A549 (cell line): ENCODE measurements around the gene RNF144A. TPM values are rescaled to one million over a fixed set of nuclear protein-coding genes. Genes with fewer than 3 reads are reported as not detected.
"Not testable (repeated sequence)": the region's sequence is repeated elsewhere in the genome, so short reads cannot be mapped to it uniquely, and the experiment has no call there.

Source experiments
- ATAC-seq, 2 experiments: fragments of 200-7000 bp in 1 of 2; fragments of >200 bp in 1 of 2; cut with Nextera tagmentation in 1 of 2; cut with Tn5 transposase in 1 of 2; 3 replicates each; pipeline versions ENCODE4 v1.8.0 to v1.9.1; 2018 to 2020; ENCODE audit warnings: mild to moderate bottlenecking in 1 of 2, moderate library complexity in 1 of 2
- CTCF ChIA-PET: fragments of 300-600 bp; sonication (Branson Sonifier 250); formaldehyde crosslinking; extraction: SDS; loops from one replicate; lab custom pipeline; 2021; ENCODE audit warnings: antibody characterized with exemption, inconsistent platforms; lab: Yijun Ruan, JAX
- POLR2A ChIA-PET: fragments of 350-600 bp; formaldehyde crosslinking; extraction: SDS; loops from one replicate; lab custom pipeline; 2021; ENCODE audit warnings: antibody characterized with exemption, inconsistent platforms; lab: Yijun Ruan, JAX
- DNase-seq, 2 experiments: peaks; one replicate each; pipeline versions ENCODE4 v3.0.0 to v3.0.0-alpha.2; 2011 to 2016; ENCODE audit warnings: low read depth in 1 of 2, low spot score in 1 of 2
- FAIRE-seq: peaks from 2 replicates; lab custom pipeline; 2011; peaks lifted over from hg19 to GRCh38; lab: Jason Lieb, UNC
- H3K27ac ChIP-seq, 2 experiments: fragments of >200 bp; sonication (Bioruptor Twin); formaldehyde crosslinking; 3 replicates each; pipeline ENCODE4 v1.5.1; 2016 to 2017
- H3K4me1 ChIP-seq: fragments of >200 bp; sonication (Bioruptor Twin); formaldehyde crosslinking; 3 replicates; pipeline ENCODE4 v1.6.1; 2016
- H3K4me2 ChIP-seq: fragments of >200 bp; sonication (Bioruptor Twin); formaldehyde crosslinking; 3 replicates; pipeline ENCODE4 v1.6.1; 2016
- H3K4me3 ChIP-seq: fragments of >200 bp; sonication (Bioruptor Twin); formaldehyde crosslinking; 3 replicates; pipeline ENCODE4 v1.5.1; 2016
- H3K9me3 ChIP-seq: fragments of >200 bp; sonication (Bioruptor Twin); formaldehyde crosslinking; 3 replicates; pipeline ENCODE4 v1.6.1; 2016
- BHLHE40 ChIP-seq: IDR thresholded peaks from 2 replicates; pipeline ENCODE4 v1.6.1; 2012; ENCODE audit warnings: low read depth, low read length, inconsistent platforms
- CBX8 ChIP-seq: fragments of 200-600 bp; sonication (generic); IDR thresholded peaks from 2 replicates; pipeline ENCODE4 v1.6.1; 2016
- CEBPB ChIP-seq, 2 experiments: fragments of >200 bp in 1 of 2; sonication (Bioruptor Twin) in 1 of 2; formaldehyde crosslinking in 1 of 2; IDR thresholded peaks; 2 replicates each; pipeline ENCODE4 v1.6.1; 2012 to 2016
- FOXS1 ChIP-seq: fragments of 250-450 bp; sonication (Bioruptor Pico); IDR thresholded peaks from 2 replicates; pipeline ENCODE4 v1.5.0; 2020; ENCODE audit warnings: mild to moderate bottlenecking, moderate library complexity
- HDAC2 ChIP-seq: fragments of 200-600 bp; sonication (generic); IDR thresholded peaks from 2 replicates; pipeline ENCODE4 v1.6.1; 2016
- HOXA7 ChIP-seq: fragments of 250-450 bp; sonication (Bioruptor Pico); IDR thresholded peaks from 2 replicates; pipeline ENCODE4 v1.5.0; 2020; ENCODE audit warnings: mild to moderate bottlenecking, moderate library complexity
- JUNB ChIP-seq: fragments of >200 bp; sonication (Bioruptor Twin); formaldehyde crosslinking; IDR thresholded peaks from 2 replicates; pipeline ENCODE4 v1.6.1; 2016
- KDM1A ChIP-seq: fragments of 200-600 bp; sonication (generic); IDR thresholded peaks from 2 replicates; pipeline ENCODE4 v1.6.1; 2016; ENCODE audit warnings: low read depth, mild to moderate bottlenecking
- NFE2L2 ChIP-seq: fragments of 150-350 bp; conservative IDR thresholded peaks from 2 replicates; pipeline ENCODE4 v1.6.1; 2014; ENCODE audit warnings: low read length
- NPAS2 ChIP-seq: fragments of 250-450 bp; sonication (Bioruptor Pico); IDR thresholded peaks from 2 replicates; pipeline ENCODE4 v1.8.0; 2022; ENCODE audit warnings: mild to moderate bottlenecking, moderate library complexity, borderline replicate concordance
- RAD21 ChIP-seq, 2 experiments: fragments of >200 bp in 1 of 2; sonication (Bioruptor Twin) in 1 of 2; formaldehyde crosslinking in 1 of 2; IDR thresholded peaks in 1 of 2; conservative IDR thresholded peaks in 1 of 2; 2 replicates in 1 of 2; 3 replicates in 1 of 2; pipeline ENCODE4 v1.6.1; 2012 to 2018; ENCODE audit warnings: inconsistent platforms in 1 of 2
- RNF2 ChIP-seq: fragments of 200-600 bp; sonication (generic); IDR thresholded peaks from 2 replicates; pipeline ENCODE4 v1.6.1; 2016; ENCODE audit warnings: low read depth, mild to moderate bottlenecking, antibody characterized with exemption, moderate library complexity, borderline replicate concordance
- SREBF2 ChIP-seq: fragments of 450-650 bp; IDR thresholded peaks from 2 replicates; pipeline ENCODE4 v1.6.1; 2014; ENCODE audit warnings: mild to moderate bottlenecking, moderate library complexity
- TFCP2L1 ChIP-seq: fragments of 250-450 bp; sonication (Bioruptor Pico); IDR thresholded peaks from 2 replicates; pipeline ENCODE4 v1.5.0; 2021; ENCODE audit warnings: mild to moderate bottlenecking
- ZNF302 ChIP-seq: fragments of 250-450 bp; sonication (Bioruptor Pico); IDR thresholded peaks from 2 replicates; pipeline ENCODE4 v1.9.0; 2021; ENCODE audit warnings: inconsistent platforms, mild to moderate bottlenecking, moderate library complexity
- WGBS: methylation state at CpG from one replicate; pipeline ENCODE4 v1.1.6; 2017; ENCODE audit errors: missing lambda C conversion rate; 5-methylcytosine and 5-hydroxymethylcytosine counted together
- polyA plus RNA-seq, 4 experiments: library from polyadenylated mRNA; depleted of rRNA in 3 of 4; stranded (reverse); fragments of >200 nt; fragmentation: RNase III in 1 of 4; extraction: RNeasy Plus Mini Kit Qiagen cat#74134 plus additional on column Dnase treatment in 1 of 4; gene quantifications; 2 replicates in 3 of 4; 3 replicates in 1 of 4; pipeline ENCODE4 v1.2.3, GENCODE V29; 2011 to 2017
- TF ChIP-seq, protein P1 (sequence below): fragments of 200-600 bp; sonication (generic); IDR thresholded peaks from 2 replicates; pipeline ENCODE4 v1.6.1; 2016; ENCODE audit warnings: antibody characterized with exemption, mild to moderate bottlenecking, moderate library complexity
- TF ChIP-seq, protein P2 (sequence below): fragments of >200 bp; sonication (Bioruptor Twin); formaldehyde crosslinking; IDR thresholded peaks from 3 replicates; pipeline ENCODE4 v1.6.1; 2016
- TF ChIP-seq, protein P3 (sequence below): fragments of 250-450 bp; sonication (Bioruptor Pico); IDR thresholded peaks from 2 replicates; pipeline ENCODE4 v1.5.0; 2021; ENCODE audit warnings: mild to moderate bottlenecking, moderate library complexity, borderline replicate concordance
- TF ChIP-seq, protein P4 (sequence below): IDR thresholded peaks from 2 replicates; pipeline ENCODE4 v1.6.1; 2012

RNF144A gene
- polyA plus RNA-seq, 2 of the 4 experiments (the other 2 are of a cell fraction), result 4.4 to 9.6 TPM

DNA sequence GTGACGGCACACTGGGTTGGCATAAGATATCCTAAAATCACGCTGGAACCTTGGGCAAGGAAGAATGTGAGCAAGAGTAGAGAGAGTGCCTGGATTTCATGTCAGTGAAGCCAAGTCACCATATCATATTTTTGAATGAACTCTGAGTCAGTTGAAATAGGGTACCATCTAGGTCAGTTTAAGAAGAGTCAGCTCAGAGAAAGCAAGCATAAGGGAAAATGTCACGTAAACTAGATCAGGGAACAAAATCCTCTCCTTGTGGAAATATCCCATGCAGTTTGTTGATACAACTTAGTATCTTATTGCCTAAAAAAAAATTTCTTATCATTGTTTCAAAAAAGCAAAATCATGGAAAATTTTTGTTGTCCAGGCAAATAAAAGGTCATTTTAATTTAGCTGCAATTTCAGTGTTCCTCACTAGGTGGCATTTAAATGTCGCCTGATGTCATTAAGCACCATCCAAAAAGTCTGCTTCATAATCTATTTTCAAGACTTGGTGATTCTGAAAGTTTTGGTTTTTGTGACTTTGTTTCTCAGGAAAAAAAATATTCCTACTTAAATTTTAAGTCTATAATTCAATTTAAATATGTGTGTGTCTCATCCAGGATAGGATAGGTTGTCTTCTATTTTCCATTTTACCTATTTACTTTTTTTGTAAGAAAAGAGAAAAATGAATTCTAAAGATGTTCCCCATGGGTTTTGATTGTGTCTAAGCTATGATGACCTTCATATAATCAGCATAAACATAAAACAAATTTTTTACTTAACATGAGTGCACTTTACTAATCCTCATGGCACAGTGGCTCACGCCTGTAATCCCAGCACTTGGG, 20.1 kb upstream of the RNF144A start (continued):
- no peak for TF ChIP-seq TFCP2L1 (CRISPR knock-in tag)

DNA sequence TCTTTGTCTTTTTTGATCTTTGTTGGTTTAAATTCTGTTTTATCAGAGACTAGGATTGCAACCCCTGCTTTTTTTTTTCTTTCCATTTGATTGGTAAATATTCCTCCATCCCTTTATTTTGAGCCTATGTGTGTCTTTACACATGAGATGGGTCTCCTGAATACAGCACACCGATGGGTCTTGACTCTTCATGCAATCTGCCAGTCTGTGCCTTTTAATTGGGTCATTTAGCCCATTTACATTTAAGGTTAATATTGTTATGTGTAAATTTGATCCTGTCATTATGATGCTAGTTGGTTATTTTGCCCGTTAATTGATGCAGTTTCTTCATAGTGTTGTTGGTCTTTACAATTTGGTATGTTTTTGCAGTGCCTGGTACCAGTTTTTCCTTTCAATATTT, 14.6 kb upstream of the RNF144A start:
- FAIRE-seq, H3K27ac ChIP-seq, DNase-seq, H3K4me3 ChIP-seq, POLR2A ChIA-PET, H3K4me1 ChIP-seq, H3K9me3 ChIP-seq, ATAC-seq, H3K4me2 ChIP-seq: not testable (repeated sequence)
- WGBS, result 20% methylated on average over 2 of the region's 2 CpGs
- CTCF ChIA-PET, result interaction anchor here (0.7 to 0.9 kb wide), 2 partner anchors 14 to 1835 kb away, joined by 3 read pairs; no protein-coding TSS in a partner anchor

DNA sequence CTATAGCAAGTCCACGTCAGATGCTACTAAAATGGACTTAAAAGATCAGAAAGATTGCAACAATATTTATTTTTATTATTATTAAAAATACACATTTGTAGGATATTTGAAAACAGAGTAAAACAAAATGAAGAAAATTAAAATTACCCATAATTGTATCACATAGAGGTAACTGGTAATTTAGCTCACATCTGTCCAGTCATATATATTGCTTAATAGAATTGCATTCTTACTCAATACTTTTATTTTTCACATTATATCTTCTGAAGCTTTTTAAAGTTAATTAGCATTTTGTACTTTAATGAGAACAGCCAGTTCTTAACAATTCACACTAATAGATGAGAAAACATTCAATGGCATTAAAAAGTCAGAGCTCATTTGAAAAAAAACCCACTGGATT, 11.5 kb upstream of the RNF144A start:
- ATAC-seq (no peak), FAIRE-seq (no peak), DNase-seq (no peak)
- H3K27ac ChIP-seq, result no peak overlapping the region
- H3K9me3 ChIP-seq, result peaks cover 2% of the 10 kb centered on the region; the same call in 1 of the 3 replicates
- WGBS, result 14% methylated on average over 1 of the region's 1 CpG
- POLR2A ChIA-PET, result no interaction called here
- CTCF ChIA-PET, result interaction anchor here (1.5 to 4.7 kb wide), 3 partner anchors 10 to 139 kb away, joined by 3 to 25 read pairs (median 5); no protein-coding TSS in a partner anchor
- no peaks in the 10 kb centered on the region for H3K4me1 ChIP-seq
- H3K4me3 ChIP-seq, result no peak overlapping the region
- H3K4me2 ChIP-seq, result no peak overlapping the region
- peak in 1 of 2 experiments; percentile 30; a peak in 1 of 4 replicates for TF ChIP-seq CEBPB (IDR thresholded peaks at IDR 0.05)
- no peak for TF ChIP-seq RNF2
- TF ChIP-seq FOXS1 (CRISPR knock-in tag), result no peak
- no peak for TF ChIP-seq HDAC2

DNA sequence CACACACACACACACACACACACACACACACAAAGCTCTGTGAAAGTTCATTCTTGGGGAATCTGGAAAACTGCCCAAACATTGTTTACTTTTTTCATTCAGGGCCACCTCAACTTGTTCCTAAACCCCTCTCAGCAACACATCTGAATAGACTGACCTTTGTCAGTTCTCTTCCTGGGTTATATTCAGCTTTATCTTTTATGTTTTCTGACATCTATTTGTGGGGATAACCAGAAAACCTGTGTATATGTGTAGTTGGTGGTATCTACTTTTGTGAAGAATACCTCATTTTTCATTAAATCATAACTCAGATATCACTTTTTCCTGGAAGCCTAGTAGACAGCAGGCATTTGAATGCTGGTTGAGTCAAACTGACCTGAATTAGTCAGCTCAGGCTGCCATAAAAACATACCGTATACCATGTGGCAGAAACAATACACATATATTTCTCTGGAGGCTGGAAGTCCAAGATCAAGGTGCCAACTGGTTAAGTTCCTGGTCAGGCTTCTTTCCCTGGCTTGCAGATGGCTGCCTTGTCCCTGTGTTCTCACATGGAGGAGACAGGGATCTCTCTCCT, 11.0 kb upstream of the RNF144A start:
- H3K27ac ChIP-seq, result no peak overlapping the region
- no peak for TF ChIP-seq NFE2L2
- no peak for TF ChIP-seq CBX8
- TF ChIP-seq NPAS2 (CRISPR knock-in tag), result no peak
- no peak for TF ChIP-seq ZNF302
- TF ChIP-seq CEBPB (IDR thresholded peaks at IDR 0.05), result no peak
- TF ChIP-seq RAD21 (conservative IDR thresholded peaks at IDR 0.05 in 1 of 2, IDR thresholded peaks at IDR 0.05 in 1 of 2), result no peak
- TF ChIP-seq BHLHE40, result no peak
- no peak for TF ChIP-seq SREBF2
- TF ChIP-seq, all 56 proteins: peak for 0
- no peak overlapping the region for H3K4me3 ChIP-seq
- no peak for DNase-seq
- ChIA-PET CTCF (interaction anchor here (1.5 to 4.7 kb wide), 3 partner anchors 10 to 138 kb away, joined by 3 to 25 read pairs (median 5); no protein-coding TSS in a partner anchor), POLR2A (no interaction called here)
- 65% methylated on average over 1 of the region's 1 CpG for WGBS
- no peaks in the 10 kb centered on the region for H3K4me1 ChIP-seq
- no peak for ATAC-seq
- H3K9me3 ChIP-seq, result peaks cover 2% of the 10 kb centered on the region; the same call in 1 of the 3 replicates
- no peak overlapping the region for H3K4me2 ChIP-seq
- no peak for FAIRE-seq

DNA sequence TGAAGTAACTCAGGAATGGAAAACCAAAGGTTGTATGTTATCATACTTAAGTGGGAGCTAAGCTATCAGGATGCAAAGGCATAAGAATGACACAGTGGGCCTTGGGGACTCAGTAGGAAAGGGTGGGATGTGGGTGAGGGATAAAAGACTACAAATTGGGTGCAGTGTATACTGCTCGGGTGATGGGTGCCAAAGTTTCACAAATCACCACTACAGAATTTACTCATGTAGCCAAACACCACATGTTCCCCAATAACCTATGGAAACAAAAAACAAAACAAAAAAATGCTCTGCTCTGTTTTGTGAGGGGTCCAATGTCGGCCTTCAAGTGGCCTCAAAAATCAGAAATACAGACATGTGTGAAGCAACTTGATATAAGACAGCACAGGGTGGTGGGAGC, 8.9 kb upstream of the RNF144A start:
- no peak for FAIRE-seq
- no peak for DNase-seq
- CTCF ChIA-PET, result interaction anchor here (1.0 to 4.7 kb wide), 5 partner anchors 8 to 189 kb away, joined by 4 to 25 read pairs (median 4); partner anchors contain the start of gene RNF144A
- 26% methylated on average over 2 of the region's 2 CpGs for WGBS
- TF ChIP-seq RNF2, result no peak
- TF ChIP-seq, protein P1, sequence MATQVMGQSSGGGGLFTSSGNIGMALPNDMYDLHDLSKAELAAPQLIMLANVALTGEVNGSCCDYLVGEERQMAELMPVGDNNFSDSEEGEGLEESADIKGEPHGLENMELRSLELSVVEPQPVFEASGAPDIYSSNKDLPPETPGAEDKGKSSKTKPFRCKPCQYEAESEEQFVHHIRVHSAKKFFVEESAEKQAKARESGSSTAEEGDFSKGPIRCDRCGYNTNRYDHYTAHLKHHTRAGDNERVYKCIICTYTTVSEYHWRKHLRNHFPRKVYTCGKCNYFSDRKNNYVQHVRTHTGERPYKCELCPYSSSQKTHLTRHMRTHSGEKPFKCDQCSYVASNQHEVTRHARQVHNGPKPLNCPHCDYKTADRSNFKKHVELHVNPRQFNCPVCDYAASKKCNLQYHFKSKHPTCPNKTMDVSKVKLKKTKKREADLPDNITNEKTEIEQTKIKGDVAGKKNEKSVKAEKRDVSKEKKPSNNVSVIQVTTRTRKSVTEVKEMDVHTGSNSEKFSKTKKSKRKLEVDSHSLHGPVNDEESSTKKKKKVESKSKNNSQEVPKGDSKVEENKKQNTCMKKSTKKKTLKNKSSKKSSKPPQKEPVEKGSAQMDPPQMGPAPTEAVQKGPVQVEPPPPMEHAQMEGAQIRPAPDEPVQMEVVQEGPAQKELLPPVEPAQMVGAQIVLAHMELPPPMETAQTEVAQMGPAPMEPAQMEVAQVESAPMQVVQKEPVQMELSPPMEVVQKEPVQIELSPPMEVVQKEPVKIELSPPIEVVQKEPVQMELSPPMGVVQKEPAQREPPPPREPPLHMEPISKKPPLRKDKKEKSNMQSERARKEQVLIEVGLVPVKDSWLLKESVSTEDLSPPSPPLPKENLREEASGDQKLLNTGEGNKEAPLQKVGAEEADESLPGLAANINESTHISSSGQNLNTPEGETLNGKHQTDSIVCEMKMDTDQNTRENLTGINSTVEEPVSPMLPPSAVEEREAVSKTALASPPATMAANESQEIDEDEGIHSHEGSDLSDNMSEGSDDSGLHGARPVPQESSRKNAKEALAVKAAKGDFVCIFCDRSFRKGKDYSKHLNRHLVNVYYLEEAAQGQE, result no peak
- TF ChIP-seq, protein P2, sequence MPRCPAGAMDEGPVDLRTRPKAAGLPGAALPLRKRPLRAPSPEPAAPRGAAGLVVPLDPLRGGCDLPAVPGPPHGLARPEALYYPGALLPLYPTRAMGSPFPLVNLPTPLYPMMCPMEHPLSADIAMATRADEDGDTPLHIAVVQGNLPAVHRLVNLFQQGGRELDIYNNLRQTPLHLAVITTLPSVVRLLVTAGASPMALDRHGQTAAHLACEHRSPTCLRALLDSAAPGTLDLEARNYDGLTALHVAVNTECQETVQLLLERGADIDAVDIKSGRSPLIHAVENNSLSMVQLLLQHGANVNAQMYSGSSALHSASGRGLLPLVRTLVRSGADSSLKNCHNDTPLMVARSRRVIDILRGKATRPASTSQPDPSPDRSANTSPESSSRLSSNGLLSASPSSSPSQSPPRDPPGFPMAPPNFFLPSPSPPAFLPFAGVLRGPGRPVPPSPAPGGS, result no peak
- TF ChIP-seq, protein P3, sequence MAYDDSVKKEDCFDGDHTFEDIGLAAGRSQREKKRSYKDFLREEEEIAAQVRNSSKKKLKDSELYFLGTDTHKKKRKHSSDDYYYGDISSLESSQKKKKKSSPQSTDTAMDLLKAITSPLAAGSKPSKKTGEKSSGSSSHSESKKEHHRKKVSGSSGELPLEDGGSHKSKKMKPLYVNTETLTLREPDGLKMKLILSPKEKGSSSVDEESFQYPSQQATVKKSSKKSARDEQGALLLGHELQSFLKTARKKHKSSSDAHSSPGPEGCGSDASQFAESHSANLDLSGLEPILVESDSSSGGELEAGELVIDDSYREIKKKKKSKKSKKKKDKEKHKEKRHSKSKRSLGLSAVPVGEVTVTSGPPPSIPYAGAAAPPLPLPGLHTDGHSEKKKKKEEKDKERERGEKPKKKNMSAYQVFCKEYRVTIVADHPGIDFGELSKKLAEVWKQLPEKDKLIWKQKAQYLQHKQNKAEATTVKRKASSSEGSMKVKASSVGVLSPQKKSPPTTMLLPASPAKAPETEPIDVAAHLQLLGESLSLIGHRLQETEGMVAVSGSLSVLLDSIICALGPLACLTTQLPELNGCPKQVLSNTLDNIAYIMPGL (CRISPR knock-in tag), result no peak
- TF ChIP-seq JUNB, result no peak
- TF ChIP-seq RAD21 (conservative IDR thresholded peaks at IDR 0.05 in 1 of 2, IDR thresholded peaks at IDR 0.05 in 1 of 2), result no peak
- TF ChIP-seq HOXA7 (CRISPR knock-in tag), result no peak
- TF ChIP-seq, protein P4, sequence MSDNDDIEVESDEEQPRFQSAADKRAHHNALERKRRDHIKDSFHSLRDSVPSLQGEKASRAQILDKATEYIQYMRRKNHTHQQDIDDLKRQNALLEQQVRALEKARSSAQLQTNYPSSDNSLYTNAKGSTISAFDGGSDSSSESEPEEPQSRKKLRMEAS, result no peak
- no peak for TF ChIP-seq KDM1A
- H3K4me3 ChIP-seq, result no peak overlapping the region
- ATAC-seq, result no peak
- POLR2A ChIA-PET, result no interaction called here
- H3K4me2 ChIP-seq, result no peak overlapping the region
- no peak overlapping the region for H3K27ac ChIP-seq
- H3K9me3 ChIP-seq, result no peaks in the 10 kb centered on the region
- H3K4me1 ChIP-seq, result no peaks in the 10 kb centered on the region
